GM23248 (cell line): ENCODE results near the gene FAM168A. TPM values are rescaled to one million over a fixed set of nuclear protein-coding genes. Genes with fewer than 3 reads are reported as not detected.

Source experiments
- DNase-seq: peaks from one replicate; pipeline ENCODE4 v3.0.0-alpha.2; 2015
- H2AFZ ChIP-seq: fragments of 200-600 bp; sonication (generic); 2 replicates; pipeline ENCODE4 v1.6.1; 2016; ENCODE audit warnings: antibody characterized with exemption
- H3F3A ChIP-seq: fragments of 200-600 bp; sonication (generic); 2 replicates; pipeline ENCODE4 v1.6.1; 2016; ENCODE audit warnings: mild to moderate bottlenecking, antibody characterized with exemption, mixed run types; ENCODE audit not compliant: insufficient read depth
- H3K27ac ChIP-seq: fragments of 200-600 bp; sonication (generic); 2 replicates; pipeline ENCODE4 v1.5.1; 2016; ENCODE audit warnings: mild to moderate bottlenecking
- H3K27me3 ChIP-seq: fragments of 200-600 bp; sonication (generic); replicated peaks from 2 replicates; pipeline ENCODE4 v1.6.1; 2016; ENCODE audit warnings: mild to moderate bottlenecking; ENCODE audit not compliant: insufficient read depth
- H3K36me3 ChIP-seq: fragments of 200-600 bp; sonication (generic); 2 replicates; pipeline ENCODE4 v1.6.1; 2016; ENCODE audit warnings: low read depth, mild to moderate bottlenecking
- H3K4me1 ChIP-seq: fragments of 200-600 bp; sonication (generic); 2 replicates; pipeline ENCODE4 v1.6.1; 2016; ENCODE audit warnings: mild to moderate bottlenecking; ENCODE audit not compliant: insufficient read depth
- H3K4me2 ChIP-seq: fragments of 200-600 bp; sonication (generic); one replicate; pipeline ENCODE4 v1.6.1; 2016; ENCODE audit warnings: mild to moderate bottlenecking; ENCODE audit not compliant: unreplicated experiment
- H3K4me3 ChIP-seq: fragments of 200-600 bp; sonication (generic); 2 replicates; pipeline ENCODE4 v1.5.1; 2016; ENCODE audit warnings: mild to moderate bottlenecking
- H3K79me2 ChIP-seq: fragments of 200-600 bp; sonication (generic); 2 replicates; pipeline ENCODE4 v1.6.1; 2016; ENCODE audit warnings: mild to moderate bottlenecking; ENCODE audit not compliant: insufficient read depth
- H3K9ac ChIP-seq: fragments of 200-600 bp; sonication (generic); 2 replicates; pipeline ENCODE4 v1.6.1; 2016; ENCODE audit warnings: mild to moderate bottlenecking
- H3K9me2 ChIP-seq: fragments of 200-600 bp; sonication (generic); 2 replicates; pipeline ENCODE4 v1.6.1; 2016; ENCODE audit warnings: mixed run types, mild to moderate bottlenecking, moderate library complexity; ENCODE audit not compliant: insufficient read depth
- H3K9me3 ChIP-seq: fragments of 200-600 bp; sonication (generic); one replicate; pipeline ENCODE4 v1.6.1; 2017; ENCODE audit warnings: low read depth
- H4K20me1 ChIP-seq: fragments of 200-600 bp; sonication (generic); 2 replicates; pipeline ENCODE4 v1.6.0; 2016; ENCODE audit not compliant: insufficient read depth
- EZH2 ChIP-seq: fragments of 200-600 bp; sonication (generic); IDR thresholded peaks from 2 replicates; pipeline ENCODE4 v1.6.1; 2018; ENCODE audit warnings: antibody characterized with exemption, mild to moderate bottlenecking; ENCODE audit not compliant: insufficient read depth, poor library complexity, severe bottlenecking
- EZH2phosphoT487 ChIP-seq: fragments of 200-600 bp; sonication (generic); IDR thresholded peaks from 2 replicates; pipeline ENCODE4 v1.6.1; 2018; ENCODE audit warnings: antibody characterized with exemption, moderate library complexity, mild to moderate bottlenecking, low read depth; ENCODE audit not compliant: insufficient read depth
- WGBS, 2 experiments: methylation state at CpG; one replicate each; pipeline ENCODE4 v1.1.6; 2015 to 2017; ENCODE audit warnings: low lambda C conversion rate in 2 of 2, low coverage in 1 of 2; ENCODE audit errors: missing lambda C conversion rate in 2 of 2; 5-methylcytosine and 5-hydroxymethylcytosine counted together
- in situ Hi-C: fragments of 300-500 bp; cut with MboI; formaldehyde crosslinking; loops from 2 replicates; pipeline ENCODE4 v1.15.0; 2020
- polyA plus RNA-seq: library from polyadenylated mRNA; unstranded; fragments of >200 nt; fragmentation: Nextera tagmentation; extraction: Ambion mirVana; gene quantifications from 2 replicates; pipeline ENCODE4 v1.2.1, GENCODE V29; 2016
- total RNA-seq: library from RNA; depleted of rRNA; stranded (reverse); fragments of >200 nt; shearing (Covaris generic); gene quantifications from 2 replicates; pipeline ENCODE4 v1.2.3, GENCODE V29; 2014

The FAM168A gene
- total and polyA plus RNA-seq, 2 experiments from 2014 or later, result 9.1 to 26.4 TPM

GRCh38 chr11:73428227-73428626 is 169.7 kb downstream of the FAM168A start:
- Histone ChIP-seq H3K79me2 (peaks cover 6% of the 10 kb centered on the region; the same call in 1 of the 2 replicates), H3K9ac (no peak overlapping the region), H3K4me1 (peaks cover 27% of the 10 kb centered on the region), H3K27me3 (no peaks in the 10 kb centered on the region), H3K4me3 (no peak overlapping the region), H2AFZ (no peak overlapping the region), H3K9me2 (no peaks in the 10 kb centered on the region), H3K9me3 (no peaks in the 10 kb centered on the region), H3K36me3 (0 out of 2 replicates have a peak, but pooled peaks cover 3% of the 10 kb centered on the region), H4K20me1 (no peaks in the 10 kb centered on the region; the same call in 1 of the 2 replicates), H3F3A (peaks cover 27% of the 10 kb centered on the region), H3K4me2 (peak overlapping the region; percentile 43), H3K27ac (peak overlapping the region; percentile 59)
- no peak for DNase-seq
- in situ Hi-C loops, result no loop called here
- TF ChIP-seq EZH2phosphoT487 (no peak), EZH2 (no peak)

GRCh38 chr11:73426219-73426850 is 171.6 kb downstream of the FAM168A start:
- peaks cover 27% of the 10 kb centered on the region for H3F3A ChIP-seq
- H3K4me1 ChIP-seq, result peaks cover 27% of the 10 kb centered on the region
- no peaks in the 10 kb centered on the region for H3K9me3 ChIP-seq
- H3K9me2 ChIP-seq, result no peaks in the 10 kb centered on the region
- peak; percentile 24 for DNase-seq
- TF ChIP-seq EZH2phosphoT487, result no peak
- no peak for TF ChIP-seq EZH2
- H3K4me2 ChIP-seq, result no peak overlapping the region
- WGBS, 2 experiments, result 96 to 97% methylated on average over 2 of the region's 2 CpGs
- no peak overlapping the region for H3K4me3 ChIP-seq
- 0 out of 2 replicates have a peak, but pooled peaks cover 3% of the 10 kb centered on the region for H3K36me3 ChIP-seq
- H3K79me2 ChIP-seq, result peaks cover 6% of the 10 kb centered on the region; the same call in 1 of the 2 replicates
- H3K9ac ChIP-seq, result no peak overlapping the region
- in situ Hi-C loops, result no loop called here
- H3K27ac ChIP-seq, result no peak overlapping the region
- no peaks in the 10 kb centered on the region for H3K27me3 ChIP-seq
- H4K20me1 ChIP-seq, result no peaks in the 10 kb centered on the region; the same call in 1 of the 2 replicates
- no peak overlapping the region for H2AFZ ChIP-seq

GRCh38 chr11:73425108-73425507 is 172.8 kb downstream of the FAM168A start:
- 0 out of 2 replicates have a peak, but pooled peaks cover 3% of the 10 kb centered on the region for H3K36me3 ChIP-seq
- H3K4me1 ChIP-seq, result peaks cover 27% of the 10 kb centered on the region
- H3K27me3 ChIP-seq, result no peaks in the 10 kb centered on the region
- in situ Hi-C loops, result no loop called here
- 88 to 100% methylated on average over 1 of the region's 1 CpG for WGBS, 2 experiments
- no peak overlapping the region for H3K4me3 ChIP-seq
- no peak for TF ChIP-seq EZH2
- TF ChIP-seq EZH2phosphoT487, result no peak
- H3K9ac ChIP-seq, result no peak overlapping the region
- no peak overlapping the region for H2AFZ ChIP-seq
- H4K20me1 ChIP-seq, result no peaks in the 10 kb centered on the region; the same call in 1 of the 2 replicates
- no peak overlapping the region for H3K4me2 ChIP-seq
- H3K79me2 ChIP-seq, result 0 out of 2 replicates have a peak, but pooled peaks cover 6% of the 10 kb centered on the region
- no peaks in the 10 kb centered on the region for H3K9me2 ChIP-seq
- peaks cover 27% of the 10 kb centered on the region for H3F3A ChIP-seq
- no peak for DNase-seq
- H3K9me3 ChIP-seq, result no peaks in the 10 kb centered on the region
- no peak overlapping the region for H3K27ac ChIP-seq

- Histone ChIP-seq H3K4me2 (no peak overlapping the region), H3K9ac (no peak overlapping the region), H3K27me3 (no peaks in the 10 kb centered on the region), H4K20me1 (no peaks in the 10 kb centered on the region; the same call in 1 of the 2 replicates), H3K9me2 (no peaks in the 10 kb centered on the region), H3K4me1 (peaks cover 14% of the 10 kb centered on the region), H3K36me3 (0 out of 2 replicates have a peak, but pooled peaks cover 3% of the 10 kb centered on the region), H2AFZ (no peak overlapping the region), H3K4me3 (no peak overlapping the region), H3K79me2 (0 out of 2 replicates have a peak, but pooled peaks cover 6% of the 10 kb centered on the region), H3K9me3 (no peaks in the 10 kb centered on the region), H3K27ac (no peak overlapping the region), H3F3A (peaks cover 13% of the 10 kb centered on the region)
- no peak for DNase-seq
- 92 to 94% methylated on average over 3 of the region's 3 CpGs for WGBS, 2 experiments
- TF ChIP-seq EZH2phosphoT487 (no peak), EZH2 (no peak)
- in situ Hi-C loops, result no loop called here
Observed at GRCh38 chr11:73423506-73423905, 174.4 kb downstream of the FAM168A start.

- WGBS, 2 experiments, result 94 to 100% methylated on average over 4 of the region's 4 CpGs
Observed at GRCh38 chr11:73422886-73423285, 175.0 kb downstream of the FAM168A start.

More at GRCh38 chr11:73422886-73423285, 175.0 kb downstream of the FAM168A start:
- H3K27ac ChIP-seq, result no peak overlapping the region
- H4K20me1 ChIP-seq, result no peaks in the 10 kb centered on the region; the same call in 1 of the 2 replicates
- no peak overlapping the region for H3K9ac ChIP-seq
- H3K9me3 ChIP-seq, result no peaks in the 10 kb centered on the region
- H3K4me2 ChIP-seq, result no peak overlapping the region
- H3K4me3 ChIP-seq, result no peak overlapping the region
- no peaks in the 10 kb centered on the region for H3K27me3 ChIP-seq
- 0 out of 2 replicates have a peak, but pooled peaks cover 3% of the 10 kb centered on the region for H3K36me3 ChIP-seq
- H3K79me2 ChIP-seq, result 0 out of 2 replicates have a peak, but pooled peaks cover 6% of the 10 kb centered on the region
- 0 out of 2 replicates have a peak, but pooled peaks cover 7% of the 10 kb centered on the region for H3F3A ChIP-seq
- peaks cover 10% of the 10 kb centered on the region; the same call in 1 of the 2 replicates for H3K4me1 ChIP-seq
- no peak for DNase-seq
- no peaks in the 10 kb centered on the region for H3K9me2 ChIP-seq
- no peak overlapping the region for H2AFZ ChIP-seq
- no peak for TF ChIP-seq EZH2
- TF ChIP-seq EZH2phosphoT487, result no peak
- in situ Hi-C loops, result no loop called here
